ENCODE data around the gene MMP24.

MMP24 gene

DNA sequence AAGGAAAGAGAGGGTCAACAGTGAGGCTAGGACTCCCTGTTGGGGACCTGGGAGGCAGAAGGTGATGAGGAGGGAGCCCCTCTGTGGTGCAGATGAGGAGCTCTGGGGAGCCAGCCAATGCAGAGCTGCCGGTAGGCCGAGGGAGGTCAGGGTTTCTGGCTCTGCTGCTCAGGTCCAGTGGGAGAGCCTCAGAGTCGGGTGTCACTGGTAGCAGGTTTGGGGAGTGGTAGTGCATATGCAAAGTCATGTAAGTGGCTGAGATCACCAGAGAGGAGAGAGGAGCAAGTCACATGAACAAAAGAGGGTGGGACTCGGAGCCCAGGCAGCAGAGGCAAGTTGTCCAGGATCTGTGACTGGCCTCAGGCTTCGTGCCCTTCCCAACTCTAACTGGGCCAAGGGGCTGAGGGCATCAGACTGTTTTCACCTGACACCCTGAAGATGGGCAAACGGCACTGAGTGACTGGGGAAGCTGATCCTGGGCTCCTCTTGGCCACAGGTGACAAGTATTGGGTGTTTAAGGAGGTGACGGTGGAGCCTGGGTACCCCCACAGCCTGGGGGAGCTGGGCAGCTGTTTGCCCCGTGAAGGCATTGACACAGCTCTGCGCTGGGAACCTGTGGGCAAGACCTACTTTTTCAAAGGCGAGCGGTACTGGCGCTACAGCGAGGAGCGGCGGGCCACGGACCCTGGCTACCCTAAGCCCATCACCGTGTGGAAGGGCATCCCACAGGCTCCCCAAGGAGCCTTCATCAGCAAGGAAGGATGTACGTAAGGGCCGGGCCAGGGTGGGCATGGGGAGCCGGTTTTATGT is 44.8 kb downstream of the MMP24 start:
- Histone ChIP-seq H3K4me3 (ENCODE audit: low read length) (no peak overlapping the region), H2AFZ (ENCODE audit: low read depth, low read length) (no peak overlapping the region), H3K9me3 (ENCODE audit: low read length) (no peaks in the 10 kb centered on the region), H3K36me3 (ENCODE audit: insufficient read depth, low read length) (peaks cover 3% of the 10 kb centered on the region), H3K4me1 (ENCODE audit: insufficient read depth, low read length) (no peaks in the 10 kb centered on the region), H3K27me3 (ENCODE audit: insufficient read depth, low read length) (no peaks in the 10 kb centered on the region)

DNA sequence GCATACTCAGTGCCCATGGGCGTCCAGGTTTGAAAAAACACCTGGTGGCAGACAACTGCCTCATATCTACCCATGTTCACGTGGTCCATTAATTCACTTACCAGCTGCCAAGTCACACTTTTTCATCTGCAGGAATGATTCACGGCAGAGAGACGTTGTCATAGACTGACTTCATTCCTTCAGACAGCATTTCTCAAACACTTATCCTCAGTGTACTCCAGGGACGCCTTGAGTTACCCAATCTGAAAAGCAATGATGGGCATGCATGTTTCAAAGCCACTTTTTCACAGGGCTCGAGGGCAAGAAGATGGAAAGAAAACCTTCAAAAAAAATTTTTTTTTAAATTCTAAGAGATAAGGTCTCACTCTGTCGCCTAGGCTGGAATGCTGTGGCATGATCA is 45.4 kb downstream of the MMP24 start:
- H3K4me1 ChIP-seq (ENCODE audit: insufficient read depth, low read length): peaks cover 4% of the 10 kb centered on the region
- no peak overlapping the region for H3K4me3 ChIP-seq (ENCODE audit: low read length)
- H3K36me3 ChIP-seq (ENCODE audit: insufficient read depth, low read length): peaks cover 3% of the 10 kb centered on the region
- no peaks in the 10 kb centered on the region for H3K27me3 ChIP-seq (ENCODE audit: insufficient read depth, low read length)
- no peak overlapping the region for H2AFZ ChIP-seq (ENCODE audit: low read depth, low read length)
- no peaks in the 10 kb centered on the region for H3K9me3 ChIP-seq (ENCODE audit: low read length)

DNA sequence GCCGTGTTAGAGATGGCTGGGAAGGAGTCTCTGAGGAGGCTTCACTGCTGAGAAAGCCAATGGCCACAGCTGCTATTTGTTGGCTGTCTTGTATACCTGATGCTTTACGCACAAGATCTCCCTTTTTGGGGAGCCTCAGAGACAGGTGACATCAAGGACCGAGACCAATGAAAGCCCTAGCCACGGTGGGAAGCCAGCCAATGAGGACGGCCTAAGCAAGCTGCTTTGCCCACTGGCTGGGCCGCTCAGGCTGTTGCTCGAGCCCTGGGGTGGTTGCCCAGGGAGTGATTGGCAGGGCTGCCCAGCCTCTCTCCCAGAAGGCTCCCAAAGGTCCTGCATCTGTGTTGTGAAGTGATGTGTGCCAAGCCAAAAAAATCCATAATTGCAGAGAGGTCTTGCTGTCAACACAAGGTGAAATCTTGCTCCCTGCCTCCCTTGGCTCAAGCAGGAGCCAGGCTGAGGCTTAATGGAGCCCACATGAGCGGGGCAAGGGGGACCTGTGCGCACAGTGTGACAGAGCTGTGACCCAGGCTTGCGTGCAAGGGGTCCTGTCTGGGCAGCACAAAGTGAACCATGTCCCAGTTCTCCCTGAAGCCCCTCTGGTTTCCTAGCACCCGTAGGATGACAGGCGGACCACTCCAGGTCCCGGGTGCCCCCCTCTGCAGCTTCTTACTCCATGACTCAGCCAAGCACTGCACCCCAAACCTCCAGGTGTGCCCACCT is 47.1 kb downstream of the MMP24 start:
- H3K9me3 ChIP-seq (ENCODE audit: low read length): no peaks in the 10 kb centered on the region
- no peaks in the 10 kb centered on the region for H3K27me3 ChIP-seq (ENCODE audit: insufficient read depth, low read length)
- no peak overlapping the region for H3K4me3 ChIP-seq (ENCODE audit: low read length)
- peaks cover 5% of the 10 kb centered on the region for H3K36me3 ChIP-seq (ENCODE audit: insufficient read depth, low read length)
- H3K4me1 ChIP-seq (ENCODE audit: insufficient read depth, low read length): peaks cover 12% of the 10 kb centered on the region
- H2AFZ ChIP-seq (ENCODE audit: low read depth, low read length): no peak overlapping the region

DNA sequence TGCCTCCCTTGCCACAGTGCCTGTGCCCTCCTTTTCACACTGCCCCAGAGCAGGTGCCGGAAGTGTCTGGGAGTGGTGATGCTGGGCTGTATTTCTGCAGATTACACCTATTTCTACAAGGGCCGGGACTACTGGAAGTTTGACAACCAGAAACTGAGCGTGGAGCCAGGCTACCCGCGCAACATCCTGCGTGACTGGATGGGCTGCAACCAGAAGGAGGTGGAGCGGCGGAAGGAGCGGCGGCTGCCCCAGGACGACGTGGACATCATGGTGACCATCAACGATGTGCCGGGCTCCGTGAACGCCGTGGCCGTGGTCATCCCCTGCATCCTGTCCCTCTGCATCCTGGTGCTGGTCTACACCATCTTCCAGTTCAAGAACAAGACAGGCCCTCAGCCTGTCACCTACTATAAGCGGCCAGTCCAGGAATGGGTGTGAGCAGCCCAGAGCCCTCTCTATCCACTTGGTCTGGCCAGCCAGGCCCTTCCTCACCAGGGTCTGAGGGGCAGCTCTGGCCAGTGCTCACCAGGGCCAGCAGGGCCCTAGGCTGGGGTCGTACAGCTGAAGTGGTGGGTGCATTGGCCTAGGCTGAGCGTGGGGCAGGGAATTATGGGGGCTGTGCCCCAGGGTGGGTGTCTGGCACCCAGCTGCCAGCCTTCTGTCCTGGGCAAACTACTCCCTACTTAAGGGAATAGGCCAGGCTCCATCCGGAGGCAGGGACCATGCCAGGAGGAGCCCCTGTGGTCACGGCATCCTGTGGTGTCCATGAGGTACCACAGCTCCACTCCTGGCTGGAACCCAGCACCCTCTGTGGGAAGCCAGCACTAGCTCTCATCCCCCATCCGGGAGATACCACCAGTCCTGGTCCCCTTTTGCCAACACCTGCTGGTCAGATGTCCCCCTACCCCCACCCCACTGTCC is 47.9 kb downstream of the MMP24 start:
- no peak overlapping the region for H3K4me3 ChIP-seq (ENCODE audit: low read length)
- H3K27me3 ChIP-seq (ENCODE audit: insufficient read depth, low read length): no peaks in the 10 kb centered on the region
- no peaks in the 10 kb centered on the region for H3K9me3 ChIP-seq (ENCODE audit: low read length)
- H2AFZ ChIP-seq (ENCODE audit: low read depth, low read length): no peak overlapping the region
- H3K4me1 ChIP-seq (ENCODE audit: insufficient read depth, low read length): peaks cover 12% of the 10 kb centered on the region
- peaks cover 14% of the 10 kb centered on the region for H3K36me3 ChIP-seq (ENCODE audit: insufficient read depth, low read length)

DNA sequence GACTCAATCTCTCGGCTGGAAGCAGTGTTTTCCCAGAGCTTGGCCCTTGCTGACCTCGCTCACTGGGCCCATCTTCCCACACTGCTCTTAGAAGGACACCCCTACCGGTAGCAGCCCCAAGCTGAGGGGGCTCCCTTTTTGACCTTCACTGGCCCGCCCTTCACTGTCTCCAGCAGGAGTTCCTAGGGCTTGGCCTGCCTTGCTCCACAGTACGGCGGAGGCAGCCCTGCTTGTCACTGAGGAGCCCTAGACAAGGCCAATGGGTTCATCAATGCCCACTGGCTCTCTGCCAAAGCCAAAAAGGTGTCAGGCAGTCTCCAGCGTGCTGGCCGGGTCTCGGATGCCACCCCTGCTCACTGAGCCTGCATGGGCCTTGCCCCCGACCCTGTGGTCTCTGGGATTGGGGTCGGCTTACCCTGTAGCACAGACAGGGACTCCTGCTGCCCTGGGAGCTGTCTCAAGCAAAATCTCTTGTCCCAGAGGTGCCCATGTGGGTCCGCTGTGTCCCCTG is 49.3 kb downstream of the MMP24 start:
- peaks cover 12% of the 10 kb centered on the region for H3K4me1 ChIP-seq (ENCODE audit: insufficient read depth, low read length)
- H3K36me3 ChIP-seq (ENCODE audit: insufficient read depth, low read length): peaks cover 27% of the 10 kb centered on the region
- H3K27me3 ChIP-seq (ENCODE audit: insufficient read depth, low read length): no peaks in the 10 kb centered on the region
- H3K9me3 ChIP-seq (ENCODE audit: low read length): no peaks in the 10 kb centered on the region
- no peak overlapping the region for H3K4me3 ChIP-seq (ENCODE audit: low read length)
- H2AFZ ChIP-seq (ENCODE audit: low read depth, low read length): no peak overlapping the region

DNA sequence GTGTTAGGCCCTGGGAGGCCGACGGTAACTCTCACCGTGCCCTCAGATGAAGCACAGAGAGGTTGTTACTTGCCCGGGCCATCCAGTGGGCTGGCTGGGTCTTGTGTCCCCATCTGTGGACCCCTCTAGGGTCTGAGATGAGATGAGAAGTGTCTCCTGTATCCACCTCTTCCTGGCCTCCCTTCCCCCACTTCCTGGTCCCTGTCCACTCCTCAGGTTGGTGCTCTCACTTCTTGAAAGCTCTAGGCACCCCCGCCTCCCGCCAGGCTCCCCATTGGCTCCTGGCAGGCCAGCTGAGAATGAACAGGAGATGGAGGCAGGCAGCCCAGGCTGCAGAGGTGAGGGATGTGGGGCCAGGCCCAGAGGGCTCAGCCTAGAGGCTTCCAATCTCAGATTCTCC is 49.9 kb downstream of the MMP24 start:
- no peaks in the 10 kb centered on the region for H3K9me3 ChIP-seq (ENCODE audit: low read length)
- no peaks in the 10 kb centered on the region for H3K27me3 ChIP-seq (ENCODE audit: insufficient read depth, low read length)
- H2AFZ ChIP-seq (ENCODE audit: low read depth, low read length): no peak overlapping the region
- no peak overlapping the region for H3K4me3 ChIP-seq (ENCODE audit: low read length)
- peaks cover 12% of the 10 kb centered on the region for H3K4me1 ChIP-seq (ENCODE audit: insufficient read depth, low read length)
- peaks cover 29% of the 10 kb centered on the region for H3K36me3 ChIP-seq (ENCODE audit: insufficient read depth, low read length)

DNA sequence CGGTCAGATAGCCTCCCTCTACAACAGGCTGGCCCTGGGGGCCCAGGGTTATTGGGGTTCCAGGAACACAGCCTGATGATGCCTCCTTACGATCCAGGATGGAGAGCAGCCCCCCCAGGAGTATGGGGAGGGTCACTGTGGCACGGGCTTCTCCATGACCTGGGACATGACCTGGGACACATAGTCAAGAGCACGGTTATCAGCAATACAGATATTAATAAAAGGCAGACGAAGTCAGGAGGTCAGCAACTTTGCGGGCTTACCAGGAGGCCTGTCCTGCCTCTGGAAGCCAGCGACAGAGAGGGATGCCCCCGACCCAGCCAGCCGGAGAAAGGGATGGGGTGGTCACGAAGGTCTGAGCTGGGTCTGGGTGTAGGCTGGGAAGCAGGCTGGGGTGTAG is 50.6 kb downstream of the MMP24 start:
- Histone ChIP-seq H3K9me3 (ENCODE audit: low read length) (no peaks in the 10 kb centered on the region), H3K4me1 (ENCODE audit: insufficient read depth, low read length) (peaks cover 12% of the 10 kb centered on the region), H3K36me3 (ENCODE audit: insufficient read depth, low read length) (peaks cover 31% of the 10 kb centered on the region), H3K27me3 (ENCODE audit: insufficient read depth, low read length) (no peaks in the 10 kb centered on the region), H3K4me3 (ENCODE audit: low read length) (peak overlapping the region; percentile 63), H2AFZ (ENCODE audit: low read depth, low read length) (no peak overlapping the region)

DNA sequence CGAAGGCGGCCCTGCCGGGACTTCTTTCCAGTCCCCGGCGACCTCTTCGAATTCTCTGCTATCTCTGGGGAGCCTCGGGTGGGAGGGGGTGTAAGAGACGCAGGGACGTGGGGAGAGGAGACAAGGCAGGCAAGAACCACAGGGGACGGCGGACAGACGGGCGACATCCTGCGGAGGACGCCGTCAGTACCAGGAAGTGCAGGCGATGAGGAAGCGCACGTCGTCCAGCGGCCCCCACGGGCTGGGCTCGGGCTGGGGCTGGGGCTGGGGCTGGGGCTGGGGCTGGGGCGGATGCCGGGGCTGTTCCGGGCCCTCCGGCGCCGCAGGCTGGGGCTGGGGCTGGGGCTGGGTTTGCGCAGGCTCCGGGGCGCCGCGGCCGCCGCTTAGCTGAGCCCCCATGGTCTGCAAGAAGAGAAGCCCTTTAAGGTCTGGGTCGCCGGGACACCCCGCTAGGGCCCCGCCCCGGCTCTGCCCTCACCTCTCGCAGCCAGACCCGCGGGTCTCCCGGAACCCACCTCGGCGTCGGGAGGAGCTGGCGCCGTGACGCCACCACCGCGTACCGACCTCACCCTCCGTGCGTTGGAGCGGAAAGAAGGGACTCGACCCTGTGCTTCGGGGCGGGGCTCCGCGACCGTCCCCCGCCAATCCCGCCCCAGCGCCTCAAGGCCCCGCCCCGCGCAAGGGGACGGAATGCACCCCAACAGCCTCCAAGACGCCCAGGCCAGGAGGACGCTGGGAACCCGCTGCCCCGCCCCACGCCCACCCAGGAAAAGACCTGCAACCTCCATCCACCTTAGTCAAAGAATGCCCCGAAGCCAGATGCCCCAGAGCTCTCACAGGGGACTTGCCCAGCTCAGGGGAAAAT is 51.3 kb downstream of the MMP24 start, which contains the start of gene MMP24OS:
MMP24OS (minus strand) TSS at position 592 of the 865 bp plus-strand sequence; CDS start at position 399, 193 bp downstream.
- Histone ChIP-seq H3K9me3 (ENCODE audit: low read length) (no peaks in the 10 kb centered on the region), H3K4me1 (ENCODE audit: insufficient read depth, low read length) (peaks cover 12% of the 10 kb centered on the region), H2AFZ (ENCODE audit: low read depth, low read length) (no peak within 1 kb of the TSS), H3K27me3 (ENCODE audit: insufficient read depth, low read length) (no peaks in the 10 kb centered on the region), H3K4me3 (ENCODE audit: low read length) (peak within 1 kb of the TSS; percentile 63), H3K36me3 (ENCODE audit: insufficient read depth, low read length) (peaks cover 34% of the 10 kb centered on the region)

DNA sequence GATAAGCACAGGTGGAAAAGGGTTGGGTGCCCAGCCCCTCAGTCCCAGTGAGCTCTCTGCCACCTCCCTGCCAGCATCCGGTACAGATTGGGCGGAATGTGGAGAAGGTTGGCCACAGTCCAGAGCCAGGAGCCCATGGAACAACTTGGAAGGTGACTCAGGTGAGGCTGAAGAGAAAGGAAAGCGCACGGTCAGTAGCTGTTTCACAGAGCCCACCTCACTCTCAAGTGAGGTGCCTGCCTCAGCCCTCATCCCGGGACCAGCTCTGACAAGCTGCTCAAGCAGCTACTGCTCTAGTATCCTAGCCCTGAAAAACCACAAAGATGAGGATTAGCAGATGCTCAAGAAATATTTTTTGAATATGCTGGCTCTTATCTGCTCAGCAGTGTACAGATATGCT is 52.5 kb downstream of the MMP24 start:
- Histone ChIP-seq H3K27me3 (ENCODE audit: insufficient read depth, low read length) (no peaks in the 10 kb centered on the region), H3K36me3 (ENCODE audit: insufficient read depth, low read length) (peaks cover 34% of the 10 kb centered on the region), H2AFZ (ENCODE audit: low read depth, low read length) (no peak overlapping the region), H3K4me3 (ENCODE audit: low read length) (no peak overlapping the region), H3K9me3 (ENCODE audit: low read length) (no peaks in the 10 kb centered on the region), H3K4me1 (ENCODE audit: insufficient read depth, low read length) (peaks cover 20% of the 10 kb centered on the region)

DNA sequence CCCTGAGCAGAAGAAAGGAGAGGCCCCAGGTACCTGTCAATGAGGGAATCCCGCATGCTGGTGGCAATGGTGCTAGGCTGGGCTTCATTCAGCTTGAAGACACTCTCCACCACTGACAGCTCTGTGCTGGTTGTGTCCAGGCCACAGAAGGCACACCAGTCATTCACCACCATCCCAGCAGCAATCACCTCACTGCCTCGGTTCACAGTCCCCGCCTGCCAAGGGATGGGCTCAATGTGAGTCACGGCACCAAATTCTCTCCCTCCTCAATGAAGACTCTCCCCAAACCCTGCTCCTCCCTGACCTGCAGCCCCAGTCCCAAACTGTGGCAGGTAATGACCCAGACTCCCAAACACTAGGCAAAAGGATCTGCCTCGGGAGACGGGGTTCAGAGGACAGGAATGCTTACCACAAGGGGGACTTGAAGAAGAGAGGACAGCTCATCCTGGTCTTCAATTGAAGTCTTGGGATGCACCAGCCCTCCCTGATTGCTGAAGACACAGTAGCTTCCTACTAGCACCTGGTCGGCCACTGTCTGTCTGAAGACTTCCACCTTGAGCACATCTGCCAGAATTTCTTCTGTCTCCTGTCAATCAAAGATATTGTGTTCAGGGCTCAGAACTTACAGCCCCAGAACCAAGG is 53.2 kb downstream of the MMP24 start:
- no peaks in the 10 kb centered on the region for H3K9me3 ChIP-seq (ENCODE audit: low read length)
- H3K36me3 ChIP-seq (ENCODE audit: insufficient read depth, low read length): peaks cover 34% of the 10 kb centered on the region

DNA sequence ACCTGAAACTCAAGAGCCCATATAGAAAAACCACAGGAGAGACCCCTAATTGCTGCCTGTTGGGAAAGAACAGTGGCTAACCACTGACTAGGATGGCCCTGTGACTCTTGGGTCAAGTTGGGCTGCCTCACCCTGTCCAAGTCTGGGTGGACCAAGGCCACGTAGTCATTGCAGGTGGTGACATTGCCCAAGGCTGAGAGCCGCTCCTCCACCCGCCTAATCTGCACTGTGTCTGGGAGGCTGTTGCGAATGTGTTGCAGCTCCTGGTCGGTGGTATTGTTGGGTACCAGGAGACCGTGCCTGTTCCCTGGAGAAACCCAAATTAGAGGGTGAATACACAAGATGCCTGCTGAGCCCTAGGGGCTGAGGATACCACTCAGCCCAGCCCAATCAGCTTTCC is 54.0 kb downstream of the MMP24 start:
- H3K36me3 ChIP-seq (ENCODE audit: insufficient read depth, low read length): peaks cover 34% of the 10 kb centered on the region
- H2AFZ ChIP-seq (ENCODE audit: low read depth, low read length): no peak overlapping the region
- peaks cover 24% of the 10 kb centered on the region for H3K4me1 ChIP-seq (ENCODE audit: insufficient read depth, low read length)
- H3K4me3 ChIP-seq (ENCODE audit: low read length): no peak overlapping the region
- no peaks in the 10 kb centered on the region for H3K9me3 ChIP-seq (ENCODE audit: low read length)
- no peaks in the 10 kb centered on the region for H3K27me3 ChIP-seq (ENCODE audit: insufficient read depth, low read length)

More for the DNA sequence above, 53.2 kb downstream of the MMP24 start:
- no peaks in the 10 kb centered on the region for H3K27me3 ChIP-seq (ENCODE audit: insufficient read depth, low read length)
- H2AFZ ChIP-seq (ENCODE audit: low read depth, low read length): no peak overlapping the region
- peaks cover 20% of the 10 kb centered on the region for H3K4me1 ChIP-seq (ENCODE audit: insufficient read depth, low read length)
- H3K4me3 ChIP-seq (ENCODE audit: low read length): no peak overlapping the region

Data from neuron (in vitro differentiated cells).